AG04450 (cell line): ENCODE data around the gene RPL23. TPM values are rescaled to one million over a fixed set of nuclear protein-coding genes. Genes with fewer than 3 reads are reported as not detected.

Experiments
- CTCF ChIA-PET: fragments of 300-600, 350-600 bp; formaldehyde crosslinking; extraction: SDS; loops from one replicate; lab custom pipeline; 2022; ENCODE audit warnings: antibody characterized with exemption, inconsistent platforms; lab: Charles Lee
- POLR2A ChIA-PET: fragments of 350-600 bp; formaldehyde crosslinking; extraction: SDS; loops from one replicate; lab custom pipeline; 2021; ENCODE audit warnings: antibody characterized with exemption, inconsistent platforms; lab: Yijun Ruan, JAX
- DNase-seq: peaks from one replicate; pipeline ENCODE4 v3.0.0-alpha.2; 2011; ENCODE audit warnings: low read depth, low spot score
- H3K27ac ChIP-seq: one replicate; pipeline ENCODE4 v1.5.1; 2012; ENCODE audit warnings: low read depth, low read length, control low read depth
- H3K27me3 ChIP-seq: one replicate; pipeline ENCODE4 v1.6.0; 2012; ENCODE audit warnings: low read length; ENCODE audit not compliant: control insufficient read depth, insufficient read depth
- H3K4me3 ChIP-seq: 2 replicates; pipeline ENCODE4 v1.5.1; 2011; ENCODE audit warnings: mild to moderate bottlenecking, low read depth, low read length, control low read depth
- H3K9me3 ChIP-seq: 2 replicates; pipeline ENCODE4 v1.5.1; 2012; ENCODE audit warnings: low read length; ENCODE audit not compliant: control insufficient read depth, insufficient read depth
- CTCF ChIP-seq: IDR thresholded peaks from 2 replicates; pipeline ENCODE4 v1.5.1; 2011; ENCODE audit warnings: low read depth, low read length, control low read depth, inconsistent platforms
- polyA plus RNA-seq: library from polyadenylated mRNA; depleted of rRNA; stranded (reverse); fragments of >200 nt; gene quantifications from 2 replicates; pipeline ENCODE4 v1.2.3, GENCODE V29; 2011

RPL23 gene
- polyA plus RNA-seq, 1 experiment: 3,155 TPM

GRCh38 chr17:38879878-38880665 lies 26.6 kb upstream of the RPL23 start:
- ChIA-PET POLR2A (interaction anchor here (1.3 to 2.3 kb wide), 3 partner anchors 10 to 27 kb away, joined by 6 to 28 read pairs (median 20); partner anchors contain the start of genes LASP1 and RPL23), CTCF (no interaction called here)
- H3K4me3 ChIP-seq: peak overlapping the region; percentile 12; the same call in 1 of the 2 replicates
- no peak for TF ChIP-seq CTCF
- H3K27ac ChIP-seq: peak overlapping the region; percentile 69
- H3K27me3 ChIP-seq: no peaks in the 10 kb centered on the region
- H3K9me3 ChIP-seq: no peaks in the 10 kb centered on the region
- DNase-seq: no peak

DNA sequence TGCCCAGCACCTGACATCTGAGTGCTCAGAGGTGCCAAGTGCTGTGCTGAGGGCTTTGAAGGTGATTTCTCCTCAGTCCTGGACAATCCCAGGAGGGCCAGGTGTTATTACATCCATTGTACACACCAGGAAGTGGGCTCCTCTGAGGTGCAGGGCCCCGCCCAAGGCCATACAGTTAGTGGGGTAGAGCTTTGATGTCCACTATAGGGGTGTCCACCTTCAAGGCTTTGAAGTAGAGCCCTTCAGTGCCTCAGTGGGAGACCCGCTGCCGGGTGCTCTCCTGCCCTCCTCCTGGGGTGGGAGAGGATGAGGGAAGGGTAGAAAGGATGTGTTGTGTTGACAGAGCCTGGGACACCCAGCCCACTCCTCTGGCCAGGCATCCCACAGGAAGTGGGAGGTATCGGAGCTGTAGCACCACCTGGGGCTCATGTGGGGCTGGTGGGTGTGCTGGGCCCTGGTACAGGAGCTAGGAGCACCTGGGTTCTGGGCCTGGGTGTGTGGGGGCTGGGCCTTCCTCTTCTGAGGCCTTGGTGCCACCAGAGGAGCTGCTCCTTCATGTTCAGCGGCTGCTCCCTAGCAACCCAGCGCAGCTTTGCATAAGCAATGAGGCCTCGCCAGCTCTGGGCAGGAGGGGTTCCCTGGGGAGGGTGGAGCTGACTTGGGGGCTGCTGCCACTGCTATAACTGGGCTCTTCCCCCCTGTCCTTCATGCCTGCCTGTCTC lies 23.8 kb upstream of the RPL23 start:
- no peaks in the 10 kb centered on the region for H3K27me3 ChIP-seq
- no peak overlapping the region for H3K4me3 ChIP-seq
- H3K27ac ChIP-seq: peak overlapping the region; percentile 39
- CTCF ChIA-PET: no interaction called here
- POLR2A ChIA-PET: interaction anchor here (0.5 kb wide), 1 partner anchor 8 kb away, joined by 11 read pairs; no protein-coding TSS in a partner anchor
- H3K9me3 ChIP-seq: no peaks in the 10 kb centered on the region
- no peak for TF ChIP-seq CTCF
- DNase-seq: no peak

GRCh38 chr17:38875477-38876075 lies 22.1 kb upstream of the RPL23 start:
- peak overlapping the region; percentile 1 for H3K27ac ChIP-seq
- POLR2A ChIA-PET: interaction anchor here (0.6 kb wide), 1 partner anchor 46 kb away, joined by 3 read pairs; no protein-coding TSS in a partner anchor
- no peak for DNase-seq
- CTCF ChIA-PET: no interaction called here
- no peaks in the 10 kb centered on the region for H3K9me3 ChIP-seq
- H3K4me3 ChIP-seq: peak overlapping the region; percentile 98
- TF ChIP-seq CTCF: no peak
- no peaks in the 10 kb centered on the region for H3K27me3 ChIP-seq

DNA sequence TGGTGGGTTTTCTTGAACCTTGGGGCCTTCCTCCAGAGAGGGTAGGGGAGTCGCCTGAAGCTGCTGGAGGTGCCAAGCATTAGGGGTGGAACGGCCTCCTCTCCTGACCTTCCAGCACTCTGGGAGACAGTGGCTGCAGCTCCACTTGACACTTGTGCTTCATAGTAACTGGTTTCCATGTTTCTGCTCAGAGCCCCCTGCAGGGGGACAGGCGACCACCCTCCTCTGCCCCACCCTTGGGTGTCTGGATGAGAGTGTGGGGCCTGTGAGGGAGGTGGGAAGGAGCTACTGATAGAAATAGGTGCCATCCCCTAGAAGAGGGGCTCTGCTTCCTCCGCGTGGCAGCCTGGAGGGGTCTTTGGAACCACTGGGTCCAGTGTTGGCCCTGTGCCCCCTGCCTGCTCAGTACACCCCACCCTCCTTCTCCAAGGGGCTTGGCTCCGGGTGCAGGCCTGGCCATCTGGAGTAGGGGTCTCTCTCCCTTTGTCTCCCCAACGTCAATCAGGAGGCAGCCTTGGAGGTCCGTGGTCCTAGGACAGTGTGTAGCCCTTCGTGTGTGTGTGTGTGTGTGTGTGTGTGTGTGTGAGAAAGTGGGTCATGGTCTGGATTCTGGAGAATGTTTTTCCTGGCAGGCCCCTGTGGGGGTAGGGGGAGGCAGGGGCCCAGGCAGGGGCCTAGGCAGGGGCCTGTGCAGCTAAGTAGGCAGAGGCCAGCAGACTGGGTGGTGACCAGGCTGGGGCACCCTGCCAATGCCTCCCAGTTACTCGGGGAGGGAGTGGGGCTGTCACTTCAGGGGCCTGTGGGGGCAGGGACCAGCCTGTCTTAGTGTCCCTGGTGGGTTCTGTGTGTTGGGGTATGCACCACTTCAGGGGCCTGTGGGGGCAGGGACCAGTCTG lies 21.2 kb upstream of the RPL23 start:
- POLR2A ChIA-PET: interaction anchor here (0.6 kb wide), 1 partner anchor 45 kb away, joined by 3 read pairs; no protein-coding TSS in a partner anchor
- no peak for DNase-seq
- Histone ChIP-seq H3K4me3 (peak overlapping the region; percentile 98), H3K9me3 (no peaks in the 10 kb centered on the region; the same call in 1 of the 2 replicates), H3K27ac (peak overlapping the region; percentile 1), H3K27me3 (no peaks in the 10 kb centered on the region)
- CTCF ChIA-PET: no interaction called here
- TF ChIP-seq CTCF: no peak
